A549 (cell line): Measurements from ENCODE around the gene IHH. TPM values are rescaled to one million over a fixed set of nuclear protein-coding genes. Genes with fewer than 3 reads are reported as not detected.

Experiments
- ATAC-seq, 2 experiments: fragments of 200-7000 bp in 1 of 2; fragments of >200 bp in 1 of 2; cut with Nextera tagmentation in 1 of 2; cut with Tn5 transposase in 1 of 2; 3 replicates each; pipeline versions ENCODE4 v1.8.0 to v1.9.1; 2018 to 2020; ENCODE audit warnings: mild to moderate bottlenecking in 1 of 2, moderate library complexity in 1 of 2
- CTCF ChIA-PET: fragments of 300-600 bp; sonication (Branson Sonifier 250); formaldehyde crosslinking; extraction: SDS; loops from one replicate; lab custom pipeline; 2021; ENCODE audit warnings: antibody characterized with exemption, inconsistent platforms; lab: Yijun Ruan, JAX
- POLR2A ChIA-PET: fragments of 350-600 bp; formaldehyde crosslinking; extraction: SDS; loops from one replicate; lab custom pipeline; 2021; ENCODE audit warnings: antibody characterized with exemption, inconsistent platforms; lab: Yijun Ruan, JAX
- DNase-seq, 2 experiments: peaks; one replicate each; pipeline versions ENCODE4 v3.0.0 to v3.0.0-alpha.2; 2011 to 2016; ENCODE audit warnings: low read depth in 1 of 2, low spot score in 1 of 2
- FAIRE-seq: peaks from 2 replicates; lab custom pipeline; 2011; peaks lifted over from hg19 to GRCh38; lab: Jason Lieb, UNC
- H3K27ac ChIP-seq, 2 experiments: fragments of >200 bp; sonication (Bioruptor Twin); formaldehyde crosslinking; 3 replicates each; pipeline ENCODE4 v1.5.1; 2016 to 2017
- H3K4me1 ChIP-seq: fragments of >200 bp; sonication (Bioruptor Twin); formaldehyde crosslinking; 3 replicates; pipeline ENCODE4 v1.6.1; 2016
- H3K4me2 ChIP-seq: fragments of >200 bp; sonication (Bioruptor Twin); formaldehyde crosslinking; 3 replicates; pipeline ENCODE4 v1.6.1; 2016
- H3K4me3 ChIP-seq: fragments of >200 bp; sonication (Bioruptor Twin); formaldehyde crosslinking; 3 replicates; pipeline ENCODE4 v1.5.1; 2016
- H3K9me3 ChIP-seq: fragments of >200 bp; sonication (Bioruptor Twin); formaldehyde crosslinking; 3 replicates; pipeline ENCODE4 v1.6.1; 2016
- CBX2 ChIP-seq: fragments of 200-600 bp; sonication (generic); IDR thresholded peaks from 2 replicates; pipeline ENCODE4 v1.6.1; 2016; ENCODE audit warnings: low read depth, mild to moderate bottlenecking, borderline replicate concordance
- CHD2 ChIP-seq: fragments of 150-350 bp; IDR thresholded peaks from 2 replicates; pipeline ENCODE4 v1.6.1; 2014; ENCODE audit warnings: low read length; ENCODE audit not compliant: partially characterized antibody
- CHD4 ChIP-seq: fragments of 200-600 bp; sonication (generic); IDR thresholded peaks from 2 replicates; pipeline ENCODE4 v1.6.1; 2016; ENCODE audit warnings: antibody characterized with exemption, mild to moderate bottlenecking, borderline replicate concordance
- EHMT2 ChIP-seq: fragments of 200-600 bp; sonication (generic); IDR thresholded peaks from 2 replicates; pipeline ENCODE4 v1.6.1; 2016; ENCODE audit warnings: antibody characterized with exemption, low read depth, mild to moderate bottlenecking, moderate library complexity
- FOSL2 ChIP-seq, 2 experiments: fragments of 450-650 bp in 1 of 2; fragments of >200 bp in 1 of 2; sonication (Bioruptor Twin) in 1 of 2; formaldehyde crosslinking; IDR thresholded peaks; 2 replicates each; pipeline versions ENCODE4 v1.5.0 to v1.6.1; 2016 to 2020; ENCODE audit warnings: mild to moderate bottlenecking in 1 of 2, moderate library complexity in 1 of 2
- FOXS1 ChIP-seq: fragments of 250-450 bp; sonication (Bioruptor Pico); IDR thresholded peaks from 2 replicates; pipeline ENCODE4 v1.5.0; 2020; ENCODE audit warnings: mild to moderate bottlenecking, moderate library complexity
- GATA3 ChIP-seq: IDR thresholded peaks from 2 replicates; pipeline ENCODE4 v1.6.1; 2012; ENCODE audit warnings: borderline replicate concordance
- HDAC2 ChIP-seq: fragments of 200-600 bp; sonication (generic); IDR thresholded peaks from 2 replicates; pipeline ENCODE4 v1.6.1; 2016
- HES2 ChIP-seq: fragments of >200 bp; sonication (Bioruptor Twin); formaldehyde crosslinking; IDR thresholded peaks from 2 replicates; pipeline ENCODE4 v1.6.1; 2016
- HOXB13 ChIP-seq: fragments of 250-450 bp; sonication (Bioruptor Pico); IDR thresholded peaks from 2 replicates; pipeline ENCODE4 v1.5.0; 2020; ENCODE audit warnings: low read depth, mild to moderate bottlenecking, moderate library complexity
- HOXB5 ChIP-seq: fragments of 250-450 bp; sonication (Bioruptor Pico); IDR thresholded peaks from 2 replicates; pipeline ENCODE4 v1.5.0; 2020; ENCODE audit warnings: mild to moderate bottlenecking, moderate library complexity
- JUNB ChIP-seq: fragments of >200 bp; sonication (Bioruptor Twin); formaldehyde crosslinking; IDR thresholded peaks from 2 replicates; pipeline ENCODE4 v1.6.1; 2016
- KDM5A ChIP-seq: fragments of 200-600 bp; sonication (generic); IDR thresholded peaks from 2 replicates; pipeline ENCODE4 v1.6.1; 2016; ENCODE audit warnings: antibody characterized with exemption, mild to moderate bottlenecking
- MAX ChIP-seq: IDR thresholded peaks from 2 replicates; pipeline ENCODE4 v1.6.1; 2012
- MAZ ChIP-seq: fragments of 150-350 bp; IDR thresholded peaks from 2 replicates; pipeline ENCODE4 v1.6.1; 2014; ENCODE audit warnings: antibody characterized with exemption, low read depth, low read length, borderline replicate concordance
- NFE2L2 ChIP-seq: fragments of 150-350 bp; conservative IDR thresholded peaks from 2 replicates; pipeline ENCODE4 v1.6.1; 2014; ENCODE audit warnings: low read length
- PHF8 ChIP-seq: fragments of 200-600 bp; sonication (generic); IDR thresholded peaks from 2 replicates; pipeline ENCODE4 v1.6.1; 2016; ENCODE audit warnings: low read depth, mild to moderate bottlenecking, antibody characterized with exemption, moderate library complexity, borderline replicate concordance
- POLR2A ChIP-seq: IDR thresholded peaks from 2 replicates; pipeline ENCODE4 v1.6.1; 2012; ENCODE audit warnings: mild to moderate bottlenecking, low read length
- POLR2AphosphoS2 ChIP-seq: conservative IDR thresholded peaks from 2 replicates; pipeline ENCODE4 v1.6.1; 2012; ENCODE audit warnings: low read length, improper control_type of control experiment, inconsistent platforms
- RARB ChIP-seq: fragments of 250-450 bp; sonication (Bioruptor Pico); IDR thresholded peaks from 2 replicates; pipeline ENCODE4 v1.8.0; 2021; ENCODE audit warnings: mild to moderate bottlenecking, moderate library complexity
- REST ChIP-seq: fragments of 200-600 bp; sonication (generic); IDR thresholded peaks from 2 replicates; pipeline ENCODE4 v1.6.1; 2016; ENCODE audit warnings: antibody characterized with exemption, mild to moderate bottlenecking, moderate library complexity
- RFX5 ChIP-seq: fragments of 450-650 bp; IDR thresholded peaks from 2 replicates; pipeline ENCODE4 v1.7.1; 2014; ENCODE audit warnings: antibody characterized with exemption, mild to moderate bottlenecking, moderate library complexity
- RNF2 ChIP-seq: fragments of 200-600 bp; sonication (generic); IDR thresholded peaks from 2 replicates; pipeline ENCODE4 v1.6.1; 2016; ENCODE audit warnings: low read depth, mild to moderate bottlenecking, antibody characterized with exemption, moderate library complexity, borderline replicate concordance
- SREBF2 ChIP-seq: fragments of 450-650 bp; IDR thresholded peaks from 2 replicates; pipeline ENCODE4 v1.6.1; 2014; ENCODE audit warnings: mild to moderate bottlenecking, moderate library complexity
- TP53 ChIP-seq: fragments of 250-450 bp; sonication (Bioruptor Pico); IDR thresholded peaks from 2 replicates; pipeline ENCODE4 v1.5.0; 2021; ENCODE audit warnings: mild to moderate bottlenecking, moderate library complexity
- ZC3H11A ChIP-seq: fragments of 450-650 bp; IDR thresholded peaks from 2 replicates; pipeline ENCODE4 v1.6.1; 2014; ENCODE audit warnings: antibody characterized with exemption, mild to moderate bottlenecking
- ZFP36 ChIP-seq: fragments of 450-650 bp; IDR thresholded peaks from 2 replicates; pipeline ENCODE4 v1.6.1; 2014; ENCODE audit warnings: borderline replicate concordance; ENCODE audit not compliant: partially characterized antibody
- ZSCAN20 ChIP-seq: fragments of 250-450 bp; sonication (Bioruptor Pico); IDR thresholded peaks from 2 replicates; pipeline ENCODE4 v1.8.0; 2022; ENCODE audit warnings: mild to moderate bottlenecking, moderate library complexity
- WGBS: methylation state at CpG from one replicate; pipeline ENCODE4 v1.1.6; 2017; ENCODE audit errors: missing lambda C conversion rate; 5-methylcytosine and 5-hydroxymethylcytosine counted together
- polyA plus RNA-seq, 4 experiments: library from polyadenylated mRNA; depleted of rRNA in 3 of 4; stranded (reverse); fragments of >200 nt; fragmentation: RNase III in 1 of 4; extraction: RNeasy Plus Mini Kit Qiagen cat#74134 plus additional on column Dnase treatment in 1 of 4; gene quantifications; 2 replicates in 3 of 4; 3 replicates in 1 of 4; pipeline ENCODE4 v1.2.3, GENCODE V29; 2011 to 2017

The IHH gene
- polyA plus RNA-seq, 2 of the 4 experiments (the other 2 are of a cell fraction) = 0.13 TPM; not detected in 1

GRCh38 chr2:219021591-219021990 is 39.1 kb downstream of the IHH start:
- no peak for TF ChIP-seq FOXS1 (CRISPR knock-in tag)
- TF ChIP-seq POLR2A = no peak
- TF ChIP-seq POLR2AphosphoS2 = no peak
- TF ChIP-seq ZFP36 = no peak
- TF ChIP-seq HOXB13 (CRISPR knock-in tag) = no peak
- no peak for TF ChIP-seq CHD2
- no peak for TF ChIP-seq GATA3
- TF ChIP-seq RFX5 = no peak
- TF ChIP-seq SREBF2 = no peak
- no peak for TF ChIP-seq CBX2
- TF ChIP-seq EHMT2 = no peak
- no peak for TF ChIP-seq HES2
- ChIA-PET CTCF (interaction anchor here (0.8 to 7.8 kb wide), 7 partner anchors 8 to 123 kb away, joined by 3 to 53 read pairs (median 5); no protein-coding TSS in a partner anchor), POLR2A (no interaction called here)
- Histone ChIP-seq H3K4me3 (no peak overlapping the region), H3K4me2 (no peak overlapping the region), H3K9me3 (no peaks in the 10 kb centered on the region), H3K4me1 (no peaks in the 10 kb centered on the region), H3K27ac (no peak overlapping the region)
- DNase-seq (no peak), ATAC-seq (no peak), FAIRE-seq (no peak)
- WGBS = 68% methylated on average over 7 of the region's 9 CpGs

GRCh38 chr2:219020604-219021365 is 39.9 kb downstream of the IHH start:
- H3K9me3 ChIP-seq = no peaks in the 10 kb centered on the region
- FAIRE-seq = no peak
- TF ChIP-seq CHD4 = no peak
- no peak for TF ChIP-seq ZSCAN20 (CRISPR knock-in tag)
- no peak for TF ChIP-seq HDAC2
- TF ChIP-seq POLR2AphosphoS2 = no peak
- no peak for TF ChIP-seq ZC3H11A
- TF ChIP-seq RNF2 = no peak
- no peak for TF ChIP-seq REST
- no peak for TF ChIP-seq MAX
- no peak for TF ChIP-seq PHF8
- TF ChIP-seq FOXS1 (CRISPR knock-in tag) = no peak
- TF ChIP-seq TP53 (CRISPR knock-in tag) = no peak
- no peak for TF ChIP-seq NFE2L2
- no peak for TF ChIP-seq CBX2
- no peak for TF ChIP-seq KDM5A
- no peak for TF ChIP-seq RARB (CRISPR knock-in tag)
- TF ChIP-seq JUNB = no peak
- no peak for TF ChIP-seq MAZ
- no peak for TF ChIP-seq FOSL2 (IDR thresholded peaks at IDR 0.05)
- no peak for TF ChIP-seq FOSL2 (CRISPR knock-in tag; IDR thresholded peaks at IDR 0.05)
- no peak for TF ChIP-seq HOXB5 (CRISPR knock-in tag)
- no peak for TF ChIP-seq SREBF2
- TF ChIP-seq, all 56 proteins: peak for 0
- WGBS = 56% methylated on average over 11 of the region's 11 CpGs
- H3K4me1 ChIP-seq = no peaks in the 10 kb centered on the region
- no peak overlapping the region for H3K27ac ChIP-seq
- H3K4me3 ChIP-seq = no peak overlapping the region
- ChIA-PET POLR2A (no interaction called here), CTCF (interaction anchor here (0.8 to 7.8 kb wide), 10 partner anchors 9 to 130 kb away, joined by 3 to 53 read pairs (median 7); no protein-coding TSS in a partner anchor)
- no peak for DNase-seq
- no peak for ATAC-seq
- no peak overlapping the region for H3K4me2 ChIP-seq
